K562 (cell line): ENCODE measurements around the gene ASPG.

Source experiments
- ARHGAP35 ChIP-seq: fragments of 450-650 bp; IDR thresholded peaks from 2 replicates; pipeline ENCODE4 v1.6.1; 2018; ENCODE audit not compliant: partially characterized antibody
- ATF1 ChIP-seq, 2 experiments: fragments of 450-650 bp in 1 of 2; IDR thresholded peaks; 2 replicates each; pipeline ENCODE4 v1.6.1; 2016; ENCODE audit warnings: missing compliant biosample characterization in 1 of 2, missing genetic modification characterization in 1 of 2
- CHD4 ChIP-seq: fragments of 200-600 bp; sonication (generic); IDR thresholded peaks from 3 replicates; pipeline ENCODE4 v1.6.1; 2012; ENCODE audit warnings: low read depth, mild to moderate bottlenecking, mixed read lengths, low read length, inconsistent platforms; ENCODE audit not compliant: insufficient read depth, insufficient replicate concordance, poor library complexity, severe bottlenecking
- MXI1 ChIP-seq: IDR thresholded peaks from 2 replicates; pipeline ENCODE4 v1.6.1; 2011; ENCODE audit warnings: low read depth, mild to moderate bottlenecking, improper control_type of control experiment, low read length
- MYNN ChIP-seq, 2 experiments: sonication (generic); formaldehyde crosslinking in 1 of 2; IDR thresholded peaks; 2 replicates each; pipeline versions ENCODE4 v1.5.0 to v1.6.1; 2016 to 2020; ENCODE audit warnings: antibody characterized with exemption in 1 of 2, missing genetic modification reagents in 1 of 2
- NCOA4 ChIP-seq: fragments of 450-650 bp; IDR thresholded peaks from 2 replicates; pipeline ENCODE4 v1.6.1; 2018; ENCODE audit warnings: mild to moderate bottlenecking; ENCODE audit not compliant: partially characterized antibody
- NR3C1 ChIP-seq: sonication (generic); formaldehyde crosslinking; IDR thresholded peaks from 2 replicates; pipeline ENCODE4 v1.8.1; 2022; ENCODE audit warnings: missing genetic modification reagents
- PHF20 ChIP-seq: fragments of 450-650 bp; IDR thresholded peaks from 2 replicates; pipeline ENCODE4 v1.6.1; 2018; ENCODE audit not compliant: partially characterized antibody
- PTBP1 ChIP-seq: fragments of 200-400 bp; formaldehyde crosslinking; IDR thresholded peaks from 2 replicates; pipeline ENCODE4 v1.6.1; 2017; ENCODE audit warnings: low read depth, low read length
- ZNF444 ChIP-seq: fragments of 250-450 bp; sonication (Bioruptor Pico); IDR thresholded peaks from 2 replicates; pipeline ENCODE4 v1.4.0; 2020; ENCODE audit warnings: mild to moderate bottlenecking, moderate library complexity
- TF ChIP-seq, protein P1 (sequence below), 3 experiments: IDR thresholded peaks in 2 of 3; conservative IDR thresholded peaks in 1 of 3; 2 replicates each; pipeline ENCODE4 v1.5.1; 2011 to 2012; ENCODE audit warnings: low read length in 3 of 3, mild to moderate bottlenecking in 3 of 3, control low read depth in 2 of 3, improper control_type of control experiment in 1 of 3, inconsistent platforms in 1 of 3, low read depth in 1 of 3, mixed read lengths in 1 of 3, moderate library complexity in 1 of 3; ENCODE audit not compliant: insufficient read depth in 2 of 3
- TF ChIP-seq, protein P2 (sequence below): fragments of 250-450 bp; sonication (Bioruptor Pico); IDR thresholded peaks from 2 replicates; pipeline ENCODE4 v1.4.0; 2020; ENCODE audit warnings: mild to moderate bottlenecking, moderate library complexity
- TF ChIP-seq, protein P3 (sequence below), 2 experiments: IDR thresholded peaks in 1 of 2; conservative IDR thresholded peaks in 1 of 2; 2 replicates each; pipeline ENCODE4 v1.6.1; 2016; ENCODE audit warnings: low read depth in 2 of 2, mild to moderate bottlenecking in 1 of 2, missing compliant biosample characterization in 1 of 2, missing genetic modification characterization in 1 of 2, moderate library complexity in 1 of 2

GRCh38 chr14:104126753-104127152 lies 41.3 kb downstream of the ASPG start:
- no peak for TF ChIP-seq NR3C1 (CRISPR knock-in tag)
- TF ChIP-seq MXI1 = no peak
- TF ChIP-seq NCOA4 = no peak
- TF ChIP-seq, protein P1, sequence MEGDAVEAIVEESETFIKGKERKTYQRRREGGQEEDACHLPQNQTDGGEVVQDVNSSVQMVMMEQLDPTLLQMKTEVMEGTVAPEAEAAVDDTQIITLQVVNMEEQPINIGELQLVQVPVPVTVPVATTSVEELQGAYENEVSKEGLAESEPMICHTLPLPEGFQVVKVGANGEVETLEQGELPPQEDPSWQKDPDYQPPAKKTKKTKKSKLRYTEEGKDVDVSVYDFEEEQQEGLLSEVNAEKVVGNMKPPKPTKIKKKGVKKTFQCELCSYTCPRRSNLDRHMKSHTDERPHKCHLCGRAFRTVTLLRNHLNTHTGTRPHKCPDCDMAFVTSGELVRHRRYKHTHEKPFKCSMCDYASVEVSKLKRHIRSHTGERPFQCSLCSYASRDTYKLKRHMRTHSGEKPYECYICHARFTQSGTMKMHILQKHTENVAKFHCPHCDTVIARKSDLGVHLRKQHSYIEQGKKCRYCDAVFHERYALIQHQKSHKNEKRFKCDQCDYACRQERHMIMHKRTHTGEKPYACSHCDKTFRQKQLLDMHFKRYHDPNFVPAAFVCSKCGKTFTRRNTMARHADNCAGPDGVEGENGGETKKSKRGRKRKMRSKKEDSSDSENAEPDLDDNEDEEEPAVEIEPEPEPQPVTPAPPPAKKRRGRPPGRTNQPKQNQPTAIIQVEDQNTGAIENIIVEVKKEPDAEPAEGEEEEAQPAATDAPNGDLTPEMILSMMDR (IDR thresholded peaks at IDR 0.05 in 2 of 3, conservative IDR thresholded peaks at IDR 0.05 in 1 of 3; ENCODE audit: insufficient read depth in 2 of 3, low read depth in 1 of 3, low read length in 3 of 3) = no peak
- no peak for TF ChIP-seq MYNN (IDR thresholded peaks at IDR 0.05)
- no peak for TF ChIP-seq MYNN (CRISPR knock-in tag; IDR thresholded peaks at IDR 0.05)
- TF ChIP-seq, protein P2, sequence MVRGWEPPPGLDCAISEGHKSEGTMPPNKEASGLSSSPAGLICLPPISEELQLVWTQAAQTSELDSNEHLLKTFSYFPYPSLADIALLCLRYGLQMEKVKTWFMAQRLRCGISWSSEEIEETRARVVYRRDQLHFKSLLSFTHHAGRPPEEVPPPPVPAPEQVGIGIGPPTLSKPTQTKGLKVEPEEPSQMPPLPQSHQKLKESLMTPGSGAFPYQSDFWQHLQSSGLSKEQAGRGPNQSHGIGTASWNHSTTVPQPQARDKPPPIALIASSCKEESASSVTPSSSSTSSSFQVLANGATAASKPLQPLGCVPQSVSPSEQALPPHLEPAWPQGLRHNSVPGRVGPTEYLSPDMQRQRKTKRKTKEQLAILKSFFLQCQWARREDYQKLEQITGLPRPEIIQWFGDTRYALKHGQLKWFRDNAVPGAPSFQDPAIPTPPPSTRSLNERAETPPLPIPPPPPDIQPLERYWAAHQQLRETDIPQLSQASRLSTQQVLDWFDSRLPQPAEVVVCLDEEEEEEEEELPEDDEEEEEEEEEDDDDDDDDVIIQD = no peak
- no peak for TF ChIP-seq ARHGAP35
- TF ChIP-seq CHD4 = no peak
- TF ChIP-seq, protein P3, sequence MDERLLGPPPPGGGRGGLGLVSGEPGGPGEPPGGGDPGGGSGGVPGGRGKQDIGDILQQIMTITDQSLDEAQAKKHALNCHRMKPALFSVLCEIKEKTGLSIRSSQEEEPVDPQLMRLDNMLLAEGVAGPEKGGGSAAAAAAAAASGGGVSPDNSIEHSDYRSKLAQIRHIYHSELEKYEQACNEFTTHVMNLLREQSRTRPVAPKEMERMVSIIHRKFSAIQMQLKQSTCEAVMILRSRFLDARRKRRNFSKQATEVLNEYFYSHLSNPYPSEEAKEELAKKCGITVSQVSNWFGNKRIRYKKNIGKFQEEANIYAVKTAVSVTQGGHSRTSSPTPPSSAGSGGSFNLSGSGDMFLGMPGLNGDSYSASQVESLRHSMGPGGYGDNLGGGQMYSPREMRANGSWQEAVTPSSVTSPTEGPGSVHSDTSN (CRISPR knock-in tag; IDR thresholded peaks at IDR 0.05; ENCODE audit: low read depth) = no peak
- TF ChIP-seq, protein P3 (tag; conservative IDR thresholded peaks at IDR 0.05; ENCODE audit: low read depth) = no peak
- no peak for TF ChIP-seq ZNF444
- TF ChIP-seq PHF20 = no peak
- TF ChIP-seq PTBP1 = no peak
- TF ChIP-seq ATF1 (CRISPR knock-in tag; IDR thresholded peaks at IDR 0.05) = no peak
- TF ChIP-seq ATF1 (tag; IDR thresholded peaks at IDR 0.05) = no peak
